GM23338 (cell line): ENCODE measurements around the gene MYOD1. TPM values are rescaled to one million over a fixed set of nuclear protein-coding genes. Genes with fewer than 3 reads are reported as not detected.

Experiments
- ATAC-seq: fragments of 200-7000 bp; cut with Tn5 transposase; 3 replicates; pipeline ENCODE4 v1.9.1; 2020
- DNase-seq: peaks from one replicate; pipeline ENCODE4 v3.0.0-alpha.2; 2015; ENCODE audit warnings: low spot score
- H2AFZ ChIP-seq: fragments of 200-600 bp; sonication (generic); 2 replicates; pipeline ENCODE4 v1.8.0; 2016; ENCODE audit warnings: antibody characterized with exemption, mild to moderate bottlenecking, moderate library complexity
- H3F3A ChIP-seq: fragments of 200-600 bp; sonication (generic); replicated peaks from 2 replicates; pipeline ENCODE4 v1.8.0; 2017; ENCODE audit warnings: antibody characterized with exemption, mixed run types, low read depth
- H3K27ac ChIP-seq: fragments of 200-600 bp; sonication (generic); 2 replicates; pipeline ENCODE4 v1.6.1; 2016; ENCODE audit warnings: low read depth
- H3K27me3 ChIP-seq: fragments of 200-600 bp; sonication (generic); 2 replicates; pipeline ENCODE4 v1.8.0; 2016; ENCODE audit warnings: mild to moderate bottlenecking, mixed run types, moderate library complexity; ENCODE audit not compliant: insufficient read depth
- H3K36me3 ChIP-seq: fragments of 200-600 bp; sonication (generic); 2 replicates; pipeline ENCODE4 v1.8.0; 2016; ENCODE audit warnings: mild to moderate bottlenecking; ENCODE audit not compliant: insufficient read depth
- H3K4me1 ChIP-seq: fragments of 200-600 bp; sonication (generic); 2 replicates; pipeline ENCODE4 v1.8.0; 2016; ENCODE audit warnings: mild to moderate bottlenecking, moderate library complexity; ENCODE audit not compliant: insufficient read depth
- H3K4me2 ChIP-seq: fragments of 200-600 bp; sonication (generic); 2 replicates; pipeline ENCODE4 v1.7.1; 2017; ENCODE audit warnings: mixed run types
- H3K4me3 ChIP-seq: fragments of 200-600 bp; sonication (generic); 2 replicates; pipeline ENCODE4 v1.6.1; 2016; ENCODE audit warnings: mixed run types
- H3K79me2 ChIP-seq: fragments of 200-600 bp; sonication (generic); replicated peaks from 2 replicates; pipeline ENCODE4 v1.8.0; 2017; ENCODE audit warnings: mild to moderate bottlenecking; ENCODE audit not compliant: insufficient read depth
- H3K9me2 ChIP-seq: fragments of 200-600 bp; sonication (generic); 2 replicates; pipeline ENCODE4 v1.8.0; 2017; ENCODE audit not compliant: insufficient read depth
- H4K20me1 ChIP-seq: fragments of 200-600 bp; sonication (generic); replicated peaks from 2 replicates; pipeline ENCODE4 v1.8.0; 2017; ENCODE audit warnings: mild to moderate bottlenecking; ENCODE audit not compliant: insufficient read depth
- H3K27ac Mint-ChIP-seq: 2 replicates; pipeline ENCODE4 v1.8.0; 2020; ENCODE audit warnings: inconsistent platforms, mild to moderate bottlenecking, moderate library complexity, mixed read lengths
- H3K27me3 Mint-ChIP-seq: 3 replicates; pipeline ENCODE4 v1.8.0; 2022; ENCODE audit warnings: low read depth, mild to moderate bottlenecking, moderate library complexity, mixed read lengths, inconsistent platforms; ENCODE audit not compliant: insufficient read depth, poor library complexity
- H3K36me3 Mint-ChIP-seq: 3 replicates; pipeline ENCODE4 v1.8.0; 2021; ENCODE audit warnings: low read depth, mild to moderate bottlenecking, inconsistent platforms, moderate library complexity, mixed read lengths
- H3K4me1 Mint-ChIP-seq: 3 replicates; pipeline ENCODE4 v1.8.0; 2020; ENCODE audit warnings: mild to moderate bottlenecking, inconsistent platforms, mixed read lengths
- H3K4me3 Mint-ChIP-seq: 3 replicates; pipeline ENCODE4 v1.8.0; 2021; ENCODE audit warnings: moderate library complexity, mild to moderate bottlenecking, inconsistent platforms, mixed read lengths
- H3K9me3 Mint-ChIP-seq: 3 replicates; pipeline ENCODE4 v1.8.0; 2020; ENCODE audit warnings: moderate library complexity, mild to moderate bottlenecking, inconsistent platforms, mixed read lengths
- CREB1 ChIP-seq: fragments of 250-450 bp; sonication (Bioruptor Pico); IDR thresholded peaks from 2 replicates; pipeline ENCODE4 v1.5.0; 2020; ENCODE audit warnings: low read depth, mild to moderate bottlenecking, moderate library complexity
- CTCF ChIP-seq, 2 experiments: fragments of 200-600 bp in 1 of 2; sonication (generic) in 1 of 2; conservative IDR thresholded peaks; 2 replicates each; pipeline versions ENCODE4 v1.5.1 to v1.6.1; 2016 to 2017; ENCODE audit warnings: antibody characterized with exemption in 2 of 2, low read depth in 2 of 2, mild to moderate bottlenecking in 2 of 2, moderate library complexity in 1 of 2
- ETS1 ChIP-seq: IDR thresholded peaks from 2 replicates; pipeline ENCODE4 v1.6.1; 2016; ENCODE audit warnings: antibody characterized with exemption
- EZH2 ChIP-seq: fragments of 200-600 bp; sonication (generic); IDR thresholded peaks from one replicate; pipeline ENCODE4 v1.8.0; 2017; ENCODE audit warnings: antibody characterized with exemption, mild to moderate bottlenecking, low read depth; ENCODE audit not compliant: unreplicated experiment
- EZH2phosphoT487 ChIP-seq: fragments of 200-600 bp; sonication (generic); IDR thresholded peaks from one replicate; pipeline ENCODE4 v1.8.1; 2018; ENCODE audit warnings: antibody characterized with exemption; ENCODE audit not compliant: unreplicated experiment
- JUNB ChIP-seq: IDR thresholded peaks from one replicate; pipeline ENCODE4 v1.6.1; 2016; ENCODE audit warnings: antibody characterized with exemption; ENCODE audit not compliant: unreplicated experiment
- NANOG ChIP-seq: IDR thresholded peaks from 2 replicates; pipeline ENCODE4 v1.6.1; 2016; ENCODE audit warnings: antibody characterized with exemption, borderline replicate concordance
- POLR2AphosphoS5 ChIP-seq: IDR thresholded peaks from 2 replicates; pipeline ENCODE4 v1.6.1; 2016; ENCODE audit warnings: antibody characterized with exemption, low read depth
- REST ChIP-seq: IDR thresholded peaks from one replicate; pipeline ENCODE4 v1.6.1; 2018; ENCODE audit warnings: antibody characterized with exemption; ENCODE audit not compliant: unreplicated experiment
- STAT1 ChIP-seq: IDR thresholded peaks from one replicate; pipeline ENCODE4 v1.6.1; 2016; ENCODE audit warnings: antibody characterized with exemption; ENCODE audit not compliant: unreplicated experiment
- ZNF114 ChIP-seq: fragments of 250-450 bp; sonication (Bioruptor Pico); IDR thresholded peaks from 2 replicates; pipeline ENCODE4 v1.5.0; 2020; ENCODE audit warnings: mild to moderate bottlenecking, moderate library complexity
- ZNF331 ChIP-seq: fragments of 250-450 bp; sonication (Bioruptor Pico); IDR thresholded peaks from 2 replicates; pipeline ENCODE4 v1.5.0; 2020; ENCODE audit warnings: low read depth, mild to moderate bottlenecking, moderate library complexity
- polyA plus RNA-seq: library from polyadenylated mRNA; unstranded; fragments of >200 nt; fragmentation: Nextera tagmentation; extraction: Ambion mirVana; gene quantifications from 2 replicates; pipeline ENCODE4 v1.2.1, GENCODE V29; 2016
- total RNA-seq: library from RNA; depleted of rRNA; stranded (reverse); fragments of >200 nt; shearing (Covaris generic); gene quantifications from 2 replicates; pipeline ENCODE4 v1.2.3, GENCODE V29; 2014

The MYOD1 gene
- total and polyA plus RNA-seq, 2 experiments from 2014 or later, result not detected

- H3K27ac Mint-ChIP-seq, result no peak overlapping the region
- Histone ChIP-seq H3K4me1 (no peaks in the 10 kb centered on the region), H3K36me3 (no peaks in the 10 kb centered on the region), H3K4me2 (no peak overlapping the region), H2AFZ (no peak overlapping the region), H4K20me1 (no peaks in the 10 kb centered on the region), H3F3A (no peaks in the 10 kb centered on the region), H3K4me3 (no peak overlapping the region), H3K79me2 (no peaks in the 10 kb centered on the region), H3K27me3 (0 out of 2 replicates have a peak, but pooled peaks cover 4% of the 10 kb centered on the region), H3K27ac (no peak overlapping the region), H3K9me2 (no peaks in the 10 kb centered on the region)
- H3K4me3 Mint-ChIP-seq, result no peak overlapping the region
- H3K4me1 Mint-ChIP-seq, result no peaks in the 10 kb centered on the region
- H3K9me3 Mint-ChIP-seq, result peaks cover 12% of the 10 kb centered on the region
- peak; percentile 43 for DNase-seq
- ATAC-seq, result peak; percentile 47
- peaks cover 3% of the 10 kb centered on the region; the same call in 2 of the 3 replicates for H3K36me3 Mint-ChIP-seq
- no peak for TF ChIP-seq ZNF331 (CRISPR knock-in tag)
- no peak for TF ChIP-seq NANOG
- TF ChIP-seq POLR2AphosphoS5, result no peak
- H3K27me3 Mint-ChIP-seq, result peaks cover 7% of the 10 kb centered on the region
Measured at GRCh38 chr11:17703951-17704350, 15.4 kb upstream of the MYOD1 start.

GRCh38 chr11:17707830-17708229 is 11.5 kb upstream of the MYOD1 start:
- ATAC-seq (no peak), DNase-seq (no peak)
- H3K79me2 ChIP-seq, result no peaks in the 10 kb centered on the region
- peaks cover 3% of the 10 kb centered on the region; the same call in 2 of the 3 replicates for H3K36me3 Mint-ChIP-seq
- peaks cover 10% of the 10 kb centered on the region for H3K27me3 Mint-ChIP-seq
- no peak overlapping the region for H3K27ac Mint-ChIP-seq
- H3K4me1 Mint-ChIP-seq, result peaks cover 4% of the 10 kb centered on the region; the same call in 2 of the 3 replicates
- H3F3A ChIP-seq, result no peaks in the 10 kb centered on the region
- no peak overlapping the region for H3K4me3 ChIP-seq
- peaks cover 12% of the 10 kb centered on the region for H3K9me3 Mint-ChIP-seq
- no peak overlapping the region for H2AFZ ChIP-seq
- no peak overlapping the region for H3K4me2 ChIP-seq
- H3K4me3 Mint-ChIP-seq, result no peak overlapping the region
- H3K4me1 ChIP-seq, result no peaks in the 10 kb centered on the region
- H3K9me2 ChIP-seq, result no peaks in the 10 kb centered on the region
- H3K27me3 ChIP-seq, result peaks cover 19% of the 10 kb centered on the region; the same call in 1 of the 2 replicates
- H4K20me1 ChIP-seq, result no peaks in the 10 kb centered on the region
- H3K36me3 ChIP-seq, result no peaks in the 10 kb centered on the region
- H3K27ac ChIP-seq, result no peak overlapping the region
- TF ChIP-seq ZNF114 (CRISPR knock-in tag) (no peak), POLR2AphosphoS5 (no peak), ETS1 (no peak), EZH2 (no peak), ZNF331 (CRISPR knock-in tag) (no peak), CREB1 (CRISPR knock-in tag) (no peak), JUNB (no peak), EZH2phosphoT487 (no peak), REST (no peak), STAT1 (no peak), CTCF (conservative IDR thresholded peaks at IDR 0.05; ENCODE audit: low read depth in 2 of 2) (no peak), NANOG (no peak)
